GM19240 (cell line): Measurements from ENCODE around the gene DAZAP1.
A peak's percentile ranks its signal among the peaks of the same experiment; 100 is the strongest.

Experiments used
- DNase-seq: peaks from one replicate; pipeline ENCODE4 v3.0.0; 2011; ENCODE audit warnings: low spot score; ENCODE audit not compliant: insufficient read length

The DAZAP1 gene

GRCh38 chr19:1393841-1394240 lies 13.5 kb upstream of the DAZAP1 start:
- DNase-seq = no peak

- no peak for DNase-seq
Observed at GRCh38 chr19:1394252-1395193, 12.9 kb upstream of the DAZAP1 start.

DNA sequence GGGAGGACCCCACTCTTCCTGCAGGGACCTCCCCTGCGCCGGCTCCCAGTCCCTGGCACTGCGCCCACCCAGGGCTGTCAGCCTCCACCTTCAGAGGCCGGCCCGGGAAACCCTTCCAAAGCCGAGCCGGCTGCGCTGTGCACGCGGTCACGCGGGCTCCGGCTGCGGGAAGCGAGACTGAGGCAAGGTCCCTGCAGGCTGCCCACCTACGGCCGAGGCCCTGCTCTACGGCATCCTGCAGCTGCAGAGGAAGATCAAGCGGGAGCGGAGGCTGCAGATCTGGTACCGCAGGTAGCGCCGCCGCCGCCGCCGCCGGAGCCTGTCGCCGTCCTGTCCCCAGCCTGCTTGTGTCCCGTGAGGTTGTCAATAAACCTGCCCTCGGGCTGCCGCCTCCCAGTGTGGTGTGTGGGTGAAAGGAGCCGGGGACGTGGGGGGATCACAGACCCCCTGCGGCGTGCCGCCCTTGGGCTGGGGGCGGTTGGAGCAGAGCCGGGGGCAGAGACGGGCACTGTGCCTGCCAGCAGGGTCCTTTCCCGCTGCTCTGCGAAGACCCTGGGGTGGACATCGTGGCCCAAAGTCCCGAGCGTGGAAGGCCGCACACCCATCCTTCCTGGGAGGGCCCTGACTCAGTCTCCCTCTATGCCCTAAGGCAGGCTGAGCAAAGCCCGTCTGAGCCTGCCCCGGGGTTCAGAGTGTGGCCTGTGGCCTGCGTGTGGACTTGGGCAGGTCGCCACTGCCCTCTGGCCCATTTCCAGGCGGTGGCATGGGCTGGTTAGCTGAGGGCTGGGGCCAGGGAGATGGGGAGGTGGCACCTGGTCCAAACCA lies 12.0 kb upstream of the DAZAP1 start:
- DNase-seq = no peak

GRCh38 chr19:1396019-1396767 lies 11.2 kb upstream of the DAZAP1 start:
- DNase-seq = no peak

DNA sequence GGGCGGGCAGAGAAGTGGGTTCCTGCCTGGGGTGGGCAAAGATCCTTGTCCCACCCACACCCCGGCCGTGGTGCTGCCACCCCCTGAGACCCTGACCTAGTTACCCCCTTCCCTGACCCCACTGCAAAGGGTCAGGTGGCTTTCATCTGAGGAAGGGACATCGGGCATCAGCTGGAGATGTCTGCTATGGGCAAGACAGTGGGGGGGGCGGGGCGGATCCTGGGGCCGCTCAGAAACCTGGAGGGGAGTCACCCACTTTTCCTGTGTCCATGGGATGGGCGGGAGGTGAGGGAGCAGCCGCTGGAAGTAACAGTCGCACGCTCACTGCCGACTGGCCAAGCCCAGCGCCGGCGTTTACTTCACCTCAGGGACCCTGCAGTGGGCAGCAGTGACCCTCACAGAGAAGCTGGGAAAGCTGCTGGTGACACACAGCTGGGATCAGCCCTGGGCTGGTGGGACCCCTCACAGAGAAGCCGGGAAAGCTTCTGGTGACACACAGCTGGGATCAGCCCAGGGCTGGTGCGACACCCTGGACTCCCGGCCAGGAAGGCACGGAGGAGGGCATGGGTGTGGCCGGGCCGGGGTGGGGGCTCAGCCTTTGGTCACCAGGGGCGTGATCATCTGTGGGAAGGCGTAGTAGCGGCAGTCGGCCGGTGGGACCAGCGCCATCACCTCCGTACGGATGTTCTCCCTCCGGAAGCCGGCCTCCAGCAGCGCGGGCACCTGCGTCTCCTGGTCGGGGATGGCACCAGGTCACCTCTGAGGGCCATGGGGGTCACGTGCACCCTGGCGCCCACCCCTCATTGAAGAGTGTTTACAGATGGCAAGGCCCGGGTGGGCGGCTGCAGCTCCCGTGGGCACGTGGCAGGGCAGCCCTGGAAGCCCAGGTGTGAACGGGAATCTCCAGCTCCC lies 10.4 kb upstream of the DAZAP1 start:
- DNase-seq = no peak

DNA sequence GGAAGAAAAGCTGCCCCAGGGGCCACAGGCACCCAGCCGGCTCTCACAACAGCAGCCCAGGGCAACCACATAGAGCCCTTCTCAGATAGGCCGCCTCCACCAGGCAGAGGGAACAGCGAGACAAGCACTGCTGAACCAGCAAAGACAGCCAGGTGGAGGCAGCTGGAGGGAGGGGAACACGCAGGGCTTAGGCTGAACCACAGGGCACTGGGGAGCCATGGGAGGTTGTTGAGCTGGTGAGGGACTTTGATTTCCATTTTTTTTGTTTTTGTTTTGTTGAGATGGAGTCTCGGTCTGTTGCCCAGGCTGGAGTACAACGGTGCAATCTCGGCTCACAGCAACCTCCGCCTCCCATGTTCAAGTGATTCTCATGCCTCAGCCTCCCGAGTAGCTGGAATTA lies 9.5 kb upstream of the DAZAP1 start:
- DNase-seq = no peak

GRCh38 chr19:1399079-1399478 lies 8.3 kb upstream of the DAZAP1 start:
- DNase-seq = no peak

GRCh38 chr19:1399745-1400144 lies 7.6 kb upstream of the DAZAP1 start:
- DNase-seq = no peak

DNA sequence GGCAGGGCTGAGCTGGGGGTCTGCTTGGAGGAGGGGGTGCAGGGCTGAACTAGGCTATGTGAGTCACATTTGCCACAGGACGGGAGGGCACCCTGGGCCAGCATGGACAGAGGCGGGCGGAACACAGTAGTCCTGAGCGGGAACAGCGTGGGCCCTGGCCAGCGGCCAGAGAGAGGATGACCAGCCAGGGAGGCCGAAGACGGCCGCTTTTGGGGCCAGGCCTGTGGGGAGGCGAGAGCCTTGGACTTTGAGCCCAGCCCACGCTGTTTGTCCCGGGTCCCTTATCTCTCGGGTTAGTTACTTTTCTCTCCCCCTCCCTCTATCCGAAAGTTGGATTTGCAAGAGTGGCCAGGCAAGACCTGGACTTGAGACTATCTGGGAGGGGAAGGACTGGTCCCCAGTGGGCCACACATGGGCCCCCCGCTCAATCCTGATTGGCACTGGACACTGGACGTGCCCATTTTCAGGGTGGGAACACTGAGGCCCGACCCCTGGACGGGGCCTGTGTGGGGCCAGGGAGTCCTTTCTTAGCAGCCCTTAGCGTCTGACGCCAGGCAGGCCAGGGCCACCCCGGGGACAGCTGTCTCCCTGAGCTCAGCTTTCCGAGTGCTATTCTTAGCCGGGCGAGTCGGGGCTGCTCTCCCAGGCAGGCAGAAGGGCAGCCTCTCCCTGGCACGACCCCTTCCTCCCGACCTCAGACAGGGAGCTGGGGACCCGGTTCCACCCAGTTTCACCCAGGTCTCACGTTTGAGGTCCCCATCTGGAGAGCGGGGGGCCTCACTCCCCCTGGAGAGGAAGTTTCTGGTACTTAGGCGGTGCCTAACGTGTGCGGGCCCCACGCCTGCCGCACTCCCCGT lies 6.9 kb upstream of the DAZAP1 start:
- no peak for DNase-seq

DNA sequence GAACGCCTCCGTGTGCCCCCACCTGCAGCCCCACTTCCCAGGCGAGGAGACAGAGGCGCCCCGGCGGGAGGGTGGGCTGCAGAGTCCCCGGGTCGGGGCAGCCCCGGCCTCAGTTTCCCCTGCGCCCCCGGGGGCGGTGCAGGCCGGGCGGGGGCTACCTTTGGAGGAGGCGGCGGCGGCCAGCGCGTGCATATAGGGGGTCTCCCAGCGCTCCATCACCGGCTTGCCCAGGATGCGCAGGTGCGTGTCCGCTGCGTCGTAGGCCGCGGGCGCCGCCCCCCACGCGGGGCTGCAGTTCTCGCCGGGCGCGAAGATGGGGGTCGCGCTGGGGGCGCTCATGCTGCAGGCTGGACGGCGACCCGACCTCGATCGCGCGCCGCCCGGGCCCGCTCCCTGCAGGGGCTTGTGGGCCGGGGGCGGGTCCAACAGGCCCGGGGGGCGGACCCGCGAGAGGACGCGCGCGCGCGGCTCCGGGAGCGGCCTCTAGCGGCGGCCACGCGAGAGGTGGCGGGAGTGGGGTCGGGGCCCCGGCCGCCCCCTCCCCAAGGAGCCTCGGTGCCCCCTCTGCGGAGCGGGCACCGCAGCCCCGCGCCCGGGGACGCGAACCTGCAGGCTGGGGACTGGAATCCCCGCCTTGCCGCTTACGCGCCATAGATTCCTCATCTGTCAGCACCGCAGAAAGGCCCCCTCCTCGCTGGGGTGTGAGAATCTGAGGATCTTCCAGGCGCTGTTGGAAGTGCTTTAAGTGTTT lies 6.1 kb upstream of the DAZAP1 start, which contains the start of gene GAMT:
Gene GAMT (minus strand): TSS at position 405 of the 751 bp plus-strand sequence. CDS start 66 bp downstream, at position 339.
- DNase-seq = peak; percentile 71

GRCh38 chr19:1401889-1402217 lies 5.5 kb upstream of the DAZAP1 start:
- no peak for DNase-seq

- no peak for DNase-seq
Observed at GRCh38 chr19:1402411-1403070, 4.8 kb upstream of the DAZAP1 start.

GRCh38 chr19:1406774-1407527 lies 435 bp upstream of the DAZAP1 start:
- peak; percentile 97 for DNase-seq

DNA sequence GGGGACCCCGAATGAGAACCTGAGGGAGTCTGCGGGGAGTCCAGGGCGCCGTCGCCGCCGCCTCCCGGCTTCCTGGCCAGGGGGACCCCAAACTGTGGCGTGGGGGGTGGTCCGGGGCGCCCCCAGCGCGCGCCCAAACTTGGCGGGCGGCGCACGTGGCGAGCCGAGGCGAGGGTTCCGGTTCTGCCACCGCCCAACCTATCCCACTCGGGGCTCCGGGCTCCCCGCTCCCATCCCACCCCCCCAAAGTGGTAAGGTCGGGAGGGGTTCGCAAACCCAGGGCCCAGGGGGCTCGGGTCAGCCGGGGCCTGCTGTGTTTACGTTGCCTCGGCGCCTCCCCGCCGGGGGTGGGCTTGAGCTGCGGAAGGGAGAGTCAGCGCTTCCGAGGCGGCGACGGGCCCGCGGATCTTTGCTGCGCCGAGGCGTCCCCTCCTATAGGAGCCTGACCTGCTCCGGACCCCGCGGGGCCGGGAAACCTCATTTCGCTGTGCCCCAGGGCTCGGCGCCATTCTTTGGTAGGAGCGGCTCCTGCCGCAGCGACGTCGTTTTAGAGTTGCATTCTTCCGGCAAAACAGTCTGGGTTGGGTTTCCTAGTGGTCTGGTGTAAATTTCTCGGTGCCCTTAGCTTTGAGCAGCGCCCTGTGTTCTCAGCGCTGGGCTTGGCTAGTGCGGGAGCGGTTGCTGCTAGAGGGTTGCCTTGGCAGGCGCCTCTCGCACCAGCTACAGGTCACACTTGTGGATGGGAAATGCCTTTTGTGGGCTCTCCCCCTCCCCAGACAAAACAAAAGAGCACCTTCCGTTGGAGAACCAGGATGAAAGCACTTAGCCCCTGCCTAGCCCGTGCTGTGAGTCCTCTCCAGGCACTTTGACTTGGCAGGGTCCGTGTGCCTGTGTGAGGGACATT lies 1.2 kb downstream of the DAZAP1 start:
- DNase-seq = peak; percentile 53

GRCh38 chr19:1409204-1410005 lies 2.0 kb downstream of the DAZAP1 start:
- DNase-seq = no peak
